Stimulated activated CD4-positive, alpha-beta T cell treated with anti-CD3 and anti-CD28 coated beads, TNF-alpha, amount 100 ng/mL, for 48 hours (primary cell): Measurements from ENCODE around the gene KIF25.

Source experiments
- DNase-seq, 3 donors: peaks; one replicate each; pipeline ENCODE4 v3.0.0-alpha.2; 2020; ENCODE audit warnings: low read depth in 3 of 3

Gene KIF25

GRCh38 chr6:168050881-168051586 lies 53.6 kb downstream of the KIF25 start:
- no peak for DNase-seq

GRCh38 chr6:168051648-168052047 lies 54.2 kb downstream of the KIF25 start:
- DNase-seq: no peak

GRCh38 chr6:168052291-168052891 lies 54.9 kb downstream of the KIF25 start:
- no peak for DNase-seq

GRCh38 chr6:168053086-168053956 lies 55.9 kb downstream of the KIF25 start:
- DNase-seq: no peak

- DNase-seq: no peak
Observed at GRCh38 chr6:168053957-168054471, 56.5 kb downstream of the KIF25 start.

- DNase-seq: no peak
Observed at GRCh38 chr6:168054765-168055560, 57.5 kb downstream of the KIF25 start.

GRCh38 chr6:168055696-168056489 lies 58.4 kb downstream of the KIF25 start:
- no peak for DNase-seq

- no peak for DNase-seq
Observed at GRCh38 chr6:168056892-168057527, 59.5 kb downstream of the KIF25 start.

GRCh38 chr6:168057836-168058235 lies 60.4 kb downstream of the KIF25 start:
- DNase-seq: no peak

- no peak for DNase-seq
Observed at GRCh38 chr6:168058691-168059551, 61.5 kb downstream of the KIF25 start.

- no peak for DNase-seq
Observed at GRCh38 chr6:168060521-168060931, 63.1 kb downstream of the KIF25 start.

GRCh38 chr6:168061269-168062210 lies 64.1 kb downstream of the KIF25 start:
- DNase-seq: no peak

- no peak for DNase-seq
Observed at GRCh38 chr6:168062346-168063289, 65.1 kb downstream of the KIF25 start.

- DNase-seq: no peak
Observed at GRCh38 chr6:168063431-168063830, 66.0 kb downstream of the KIF25 start.

GRCh38 chr6:168064226-168064807 lies 66.8 kb downstream of the KIF25 start:
- no peak for DNase-seq

- no peak for DNase-seq
Observed at GRCh38 chr6:168067081-168067759, 69.7 kb downstream of the KIF25 start.
